ENCODE data around the gene CNIH2. TPM values are rescaled to one million over a fixed set of nuclear protein-coding genes. Genes with fewer than 3 reads are reported as not detected.

The CNIH2 gene
- total RNA-seq (2022) (1.4 and 1.6 TPM in 2 replicates), Bru-seq, nascent RNA (percentile 31 among the genes with signal in this experiment), BruChase-seq, experiment 1, labeled RNA remaining after a 6-hour chase (percentile 52 among the genes with signal in this experiment), BruChase-seq, experiment 2, labeled RNA remaining after a 2-hour chase (percentile 44 among the genes with signal in this experiment)
- long read RNA-seq = 0 reads

DNA sequence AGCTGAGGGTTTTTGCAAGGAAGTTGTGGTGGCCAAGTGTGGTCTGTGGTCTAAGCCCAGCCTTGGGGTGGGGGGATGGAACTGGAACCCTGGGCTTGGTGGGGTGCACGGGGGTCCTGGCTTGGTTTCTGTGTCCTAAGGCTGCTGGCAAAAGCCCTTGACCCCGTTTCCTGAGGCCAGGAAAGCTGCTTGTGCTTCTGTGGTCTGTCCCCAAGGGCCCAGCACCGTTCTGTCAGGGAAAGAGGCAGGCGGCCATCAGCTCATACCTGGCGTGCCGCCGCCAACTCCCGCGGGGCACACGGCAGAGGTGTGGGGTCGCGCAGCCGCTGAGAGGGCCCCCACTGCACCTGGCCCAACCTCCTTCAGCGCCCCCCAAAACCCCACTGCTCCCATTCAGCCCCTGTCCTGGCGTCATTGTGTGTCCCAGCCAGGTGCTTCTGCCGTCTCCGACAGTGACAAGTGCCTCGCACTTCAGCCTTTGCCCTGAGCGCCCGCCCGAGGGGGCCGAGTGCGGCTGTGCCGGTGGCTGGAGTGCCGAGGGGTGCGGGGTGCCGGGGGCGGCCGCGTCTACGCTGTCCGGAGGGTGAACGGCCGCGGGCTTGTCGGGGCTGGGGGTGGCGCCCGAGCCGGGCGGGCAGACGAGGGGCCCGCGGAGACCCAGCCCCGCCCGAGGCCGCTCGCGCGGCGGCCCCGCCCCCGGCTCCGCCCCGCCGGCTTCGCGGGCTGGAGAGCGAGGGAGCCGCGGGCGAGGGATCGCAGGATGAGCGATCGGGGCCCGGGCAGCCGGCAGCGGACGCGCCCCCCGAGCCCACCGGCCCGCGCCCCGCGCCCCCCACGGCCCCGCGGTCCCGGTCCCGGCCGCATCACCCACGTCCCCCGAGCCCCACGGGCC lies at the start of gene CNIH2:
TSS of gene CNIH2 (plus strand) at position 705 of the 892 bp plus-strand sequence. CDS start 282 bp downstream, outside the sequence.
- Mint-ChIP-seq H3K36me3 (ENCODE audit: insufficient read depth, unreplicated experiment) (peaks cover 44% of the 10 kb centered on the region), H3K4me3 (ENCODE audit: unreplicated experiment) (no peak within 1 kb of the TSS), H3K27ac (ENCODE audit: low read depth, unreplicated experiment) (no peak within 1 kb of the TSS), H3K9me3 (ENCODE audit: unreplicated experiment) (no peaks in the 10 kb centered on the region), H3K4me1 (ENCODE audit: insufficient read depth, unreplicated experiment) (peaks cover 8% of the 10 kb centered on the region), H3K27me3 (ENCODE audit: insufficient read depth, unreplicated experiment) (peaks cover 10% of the 10 kb centered on the region)
- DNase-seq (ENCODE audit: unreplicated experiment) = no peak
- ChIA-PET CTCF (no interaction called here), POLR2A (interaction anchor here (0.7 to 1.3 kb wide), 3 partner anchors 8 to 484 kb away, joined by 3 to 5 read pairs (median 4); partner anchors contain the start of gene YIF1A)
- TF ChIP-seq, protein P1, sequence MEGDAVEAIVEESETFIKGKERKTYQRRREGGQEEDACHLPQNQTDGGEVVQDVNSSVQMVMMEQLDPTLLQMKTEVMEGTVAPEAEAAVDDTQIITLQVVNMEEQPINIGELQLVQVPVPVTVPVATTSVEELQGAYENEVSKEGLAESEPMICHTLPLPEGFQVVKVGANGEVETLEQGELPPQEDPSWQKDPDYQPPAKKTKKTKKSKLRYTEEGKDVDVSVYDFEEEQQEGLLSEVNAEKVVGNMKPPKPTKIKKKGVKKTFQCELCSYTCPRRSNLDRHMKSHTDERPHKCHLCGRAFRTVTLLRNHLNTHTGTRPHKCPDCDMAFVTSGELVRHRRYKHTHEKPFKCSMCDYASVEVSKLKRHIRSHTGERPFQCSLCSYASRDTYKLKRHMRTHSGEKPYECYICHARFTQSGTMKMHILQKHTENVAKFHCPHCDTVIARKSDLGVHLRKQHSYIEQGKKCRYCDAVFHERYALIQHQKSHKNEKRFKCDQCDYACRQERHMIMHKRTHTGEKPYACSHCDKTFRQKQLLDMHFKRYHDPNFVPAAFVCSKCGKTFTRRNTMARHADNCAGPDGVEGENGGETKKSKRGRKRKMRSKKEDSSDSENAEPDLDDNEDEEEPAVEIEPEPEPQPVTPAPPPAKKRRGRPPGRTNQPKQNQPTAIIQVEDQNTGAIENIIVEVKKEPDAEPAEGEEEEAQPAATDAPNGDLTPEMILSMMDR (IDR thresholded peaks at IDR 0.05; ENCODE audit: unreplicated experiment) = no peak
- BruUV-seq (replicated peaks) = no TSS peak
- intact Hi-C loops (cut with micrococcal nuclease) = no loop called here

DNA sequence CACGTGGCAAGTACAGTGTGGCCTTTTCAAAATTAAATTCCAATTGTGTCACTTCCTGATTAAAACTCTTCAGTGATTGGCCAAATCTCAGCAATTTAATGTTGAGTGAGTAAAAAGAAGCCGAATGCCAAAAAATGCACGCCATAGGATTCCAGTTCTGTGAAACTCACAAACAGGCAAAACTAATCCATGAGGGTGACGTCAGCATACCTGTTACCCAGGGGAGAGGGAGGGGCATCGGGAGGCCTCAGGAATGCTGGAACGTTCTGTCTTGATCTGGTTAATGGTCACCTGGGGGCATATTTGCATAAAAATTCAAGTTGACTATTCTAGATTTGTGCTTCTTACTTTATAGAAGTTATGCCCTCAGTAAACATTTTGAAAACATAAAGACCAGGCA lies 49.5 kb upstream of the CNIH2 start:
- CTCF ChIA-PET = interaction anchor here (0.8 kb wide), 1 partner anchor 30 kb away, joined by 5 read pairs; no protein-coding TSS in a partner anchor

DNA sequence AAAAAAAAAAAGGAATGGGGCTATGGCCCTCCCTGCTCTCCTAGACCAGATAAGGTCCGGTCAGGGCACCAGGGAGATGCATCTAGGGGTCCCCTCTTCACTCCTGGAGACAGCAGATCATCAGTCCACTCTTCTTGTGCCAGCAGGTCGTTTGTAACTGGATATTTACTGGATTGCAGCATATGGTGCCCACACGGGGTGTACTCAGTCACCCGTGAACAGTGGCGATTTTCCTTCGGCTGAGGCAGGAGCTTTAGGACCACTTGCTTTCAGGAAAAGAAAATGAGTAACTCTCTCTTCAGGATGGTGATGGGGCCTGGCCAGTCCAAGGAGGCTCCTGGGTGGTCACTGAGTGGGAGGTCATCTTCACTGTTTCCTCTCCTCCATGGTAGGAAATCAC lies 47.8 kb upstream of the CNIH2 start:
- ChIA-PET CTCF (interaction anchor here (0.7 kb wide), 1 partner anchor 238 kb away, joined by 3 read pairs; no protein-coding TSS in a partner anchor), POLR2A (interaction anchor here (1.0 kb wide), 1 partner anchor 16 kb away, joined by 4 read pairs; no protein-coding TSS in a partner anchor)
- no peak for DNase-seq (ENCODE audit: unreplicated experiment)
- Mint-ChIP-seq H3K36me3 (ENCODE audit: insufficient read depth, unreplicated experiment) (peaks cover 34% of the 10 kb centered on the region), H3K4me3 (ENCODE audit: unreplicated experiment) (no peak overlapping the region), H3K9me3 (ENCODE audit: unreplicated experiment) (no peaks in the 10 kb centered on the region), H3K27ac (ENCODE audit: low read depth, unreplicated experiment) (peak overlapping the region; percentile 8), H3K4me1 (ENCODE audit: insufficient read depth, unreplicated experiment) (no peaks in the 10 kb centered on the region), H3K27me3 (ENCODE audit: insufficient read depth, unreplicated experiment) (no peaks in the 10 kb centered on the region)
- intact Hi-C loops (cut with micrococcal nuclease) = no loop called here
- TF ChIP-seq, protein P1 (IDR thresholded peaks at IDR 0.05; ENCODE audit: unreplicated experiment) = no peak
- no TSS peak for BruUV-seq (replicated peaks)

More for the DNA sequence above, 49.5 kb upstream of the CNIH2 start:
- BruUV-seq (replicated peaks) = no TSS peak
- H3K36me3 Mint-ChIP-seq (ENCODE audit: insufficient read depth, unreplicated experiment) = peaks cover 20% of the 10 kb centered on the region
- intact Hi-C loops (cut with micrococcal nuclease) = no loop called here
- no peak overlapping the region for H3K4me3 Mint-ChIP-seq (ENCODE audit: unreplicated experiment)
- POLR2A ChIA-PET = no interaction called here
- no peaks in the 10 kb centered on the region for H3K9me3 Mint-ChIP-seq (ENCODE audit: unreplicated experiment)
- no peak for DNase-seq (ENCODE audit: unreplicated experiment)
- H3K4me1 Mint-ChIP-seq (ENCODE audit: insufficient read depth, unreplicated experiment) = no peaks in the 10 kb centered on the region
- TF ChIP-seq, protein P1 (IDR thresholded peaks at IDR 0.05; ENCODE audit: unreplicated experiment) = no peak
- H3K27ac Mint-ChIP-seq (ENCODE audit: low read depth, unreplicated experiment) = peak overlapping the region; percentile 18
- H3K27me3 Mint-ChIP-seq (ENCODE audit: insufficient read depth, unreplicated experiment) = no peaks in the 10 kb centered on the region

DNA sequence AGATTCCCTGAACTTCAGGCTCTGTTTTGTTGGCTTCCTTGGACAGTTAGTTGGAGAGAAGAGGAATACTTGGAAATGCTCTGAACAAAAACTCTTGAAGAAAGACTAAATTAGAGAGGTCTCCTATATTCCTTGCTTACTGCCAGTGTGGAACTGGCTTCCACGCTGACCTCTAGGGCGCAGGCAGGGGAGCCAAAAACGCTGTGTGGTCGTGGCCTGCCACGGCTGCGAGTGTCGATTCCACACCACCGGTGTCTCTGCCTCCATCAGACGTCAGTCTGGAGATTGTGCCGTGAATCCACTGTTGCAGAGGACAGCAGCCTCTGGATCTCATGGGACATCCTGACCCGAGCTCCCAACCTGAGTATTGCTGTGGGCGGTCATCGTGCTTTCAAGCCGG lies 47.0 kb upstream of the CNIH2 start:
- DNase-seq (ENCODE audit: unreplicated experiment) = no peak
- TF ChIP-seq, protein P1 (IDR thresholded peaks at IDR 0.05; ENCODE audit: unreplicated experiment) = no peak
- intact Hi-C loops (cut with micrococcal nuclease) = no loop called here
- POLR2A ChIA-PET = interaction anchor here (1.0 kb wide), 1 partner anchor 15 kb away, joined by 4 read pairs; no protein-coding TSS in a partner anchor
- Mint-ChIP-seq H3K27ac (ENCODE audit: low read depth, unreplicated experiment) (no peak overlapping the region), H3K4me3 (ENCODE audit: unreplicated experiment) (no peak overlapping the region), H3K36me3 (ENCODE audit: insufficient read depth, unreplicated experiment) (peaks cover 42% of the 10 kb centered on the region), H3K9me3 (ENCODE audit: unreplicated experiment) (no peaks in the 10 kb centered on the region), H3K4me1 (ENCODE audit: insufficient read depth, unreplicated experiment) (no peaks in the 10 kb centered on the region), H3K27me3 (ENCODE audit: insufficient read depth, unreplicated experiment) (no peaks in the 10 kb centered on the region)
- no TSS peak for BruUV-seq (replicated peaks)
- CTCF ChIA-PET = interaction anchor here (0.7 kb wide), 1 partner anchor 8 kb away, joined by 3 read pairs; no protein-coding TSS in a partner anchor
